Esophagus squamous epithelium (tissue), 5 donors: Measurements from ENCODE around the gene WNT4. TPM values are rescaled to one million over a fixed set of nuclear protein-coding genes. Genes with fewer than 3 reads are reported as not detected.

Source experiments
- DNase-seq: peaks from one replicate; lab custom pipeline; 2025; lab: John Stamatoyannopoulos, UW
- H3K27ac ChIP-seq, 4 donors: fragments of 200-600 bp; sonication (generic); one replicate each; pipeline ENCODE4 v1.5.1; 2016 to 2019; ENCODE audit warnings: mild to moderate bottlenecking in 1 of 4
- H3K27me3 ChIP-seq, 4 donors: fragments of 200-600 bp; sonication (generic); 1 replicate in 3 of 4; 2 replicates in 1 of 4; pipeline versions ENCODE4 v1.5.1 to v1.6.0; 2017 to 2021; ENCODE audit warnings: antibody characterized with exemption in 1 of 4
- H3K36me3 ChIP-seq, 3 donors: fragments of 200-600 bp; sonication (generic); one replicate each; pipeline ENCODE4 v1.5.1; 2016 to 2019
- H3K4me1 ChIP-seq, 3 donors: fragments of 200-600 bp; sonication (generic); one replicate each; pipeline ENCODE4 v1.5.1; 2017 to 2019
- H3K4me3 ChIP-seq, 4 donors: fragments of 200-600 bp; sonication (generic); 1 replicate in 3 of 4; 2 replicates in 1 of 4; pipeline ENCODE4 v1.5.1; 2016 to 2019; ENCODE audit warnings: mild to moderate bottlenecking in 2 of 4, moderate library complexity in 1 of 4
- H3K9me3 ChIP-seq, 3 donors: fragments of 200-600 bp; sonication (generic); one replicate each; pipeline ENCODE4 v1.5.1; 2016 to 2019
- CTCF ChIP-seq, 6 experiments: fragments of 450-650 bp in 4 of 6; fragments of 200-600 bp in 2 of 6; sonication (generic) in 2 of 6; IDR thresholded peaks; one replicate each; pipeline ENCODE4 v1.5.1; 2016 to 2019; ENCODE audit warnings: antibody characterized with exemption in 6 of 6, mild to moderate bottlenecking in 4 of 6, moderate library complexity in 4 of 6
- POLR2A ChIP-seq, 4 donors: fragments of 450-650 bp; IDR thresholded peaks; one replicate each; pipeline ENCODE4 v1.6.1; 2017; ENCODE audit warnings: antibody characterized with exemption in 4 of 4, mild to moderate bottlenecking in 4 of 4, moderate library complexity in 3 of 4
- WGBS, 2 donors: methylation state at CpG; one replicate each; pipeline ENCODE4 v1.1.5; 2018; 5-methylcytosine and 5-hydroxymethylcytosine counted together
- intact Hi-C: fragments of 100-400 bp; cut with DNase I; formaldehyde crosslinking; loops from one replicate; pipeline ENCODE4 v1.15.0; 2022
- total RNA-seq, 4 donors: library from RNA; depleted of rRNA; stranded (reverse); fragments of >200 nt; gene quantifications; one replicate each; pipeline ENCODE4 v1.1.0, GENCODE V29; 2016
- donor health status: DM: yes; HTN: yes; CAD: no.

WNT4 gene
- total RNA-seq, 4 donors from 2014 or later, result 4.8 to 11.9 (median 6.6) TPM

GRCh38 chr1:22137004-22137720 lies 5.7 kb downstream of the WNT4 start:
- Histone ChIP-seq H3K4me3 (peak overlapping the region in 1 of 4 donors; percentile 37), H3K36me3 (no peaks in the 10 kb centered on the region), H3K27ac (peak overlapping the region; percentile 34 to 72 (median 57)), H3K4me1 (peaks cover 30 to 90% (median 57%) of the 10 kb centered on the region in 3 donors), H3K27me3 (peaks cover 0 to 44% (median 0%) of the 10 kb centered on the region in 4 donors), H3K9me3 (no peaks in the 10 kb centered on the region)
- intact Hi-C loops, result no loop called here
- DNase-seq, result no peak
- 30 to 38% methylated on average over 3 to 6 of the region's 16 CpGs for WGBS, 2 donors
- TF ChIP-seq POLR2A (IDR thresholded peaks at IDR 0.05), result no peak
- TF ChIP-seq CTCF (IDR thresholded peaks at IDR 0.05), result no peak

GRCh38 chr1:22133931-22134324 lies 9.0 kb downstream of the WNT4 start:
- intact Hi-C loops, result no loop called here
- 27 to 55% methylated on average over 5 to 11 of the region's 15 CpGs for WGBS, 2 donors
- Histone ChIP-seq H3K4me3 (no peak overlapping the region), H3K4me1 (peaks cover 26 to 63% (median 36%) of the 10 kb centered on the region in 3 donors), H3K27me3 (peaks cover 0 to 27% (median 0%) of the 10 kb centered on the region in 4 donors), H3K9me3 (no peaks in the 10 kb centered on the region), H3K36me3 (peaks cover 0 to 14% (median 0%) of the 10 kb centered on the region in 3 donors), H3K27ac (no peak overlapping the region)
- TF ChIP-seq POLR2A (IDR thresholded peaks at IDR 0.05) (no peak), CTCF (IDR thresholded peaks at IDR 0.05) (no peak)
- no peak for DNase-seq

- WGBS, 2 donors, result 69 to 82% methylated on average over 5 to 8 of the region's 16 CpGs
- Histone ChIP-seq H3K36me3 (peaks cover 0 to 19% (median 0%) of the 10 kb centered on the region in 3 donors), H3K27ac (no peak overlapping the region), H3K27me3 (peaks cover 0 to 22% (median 0%) of the 10 kb centered on the region in 4 donors), H3K4me1 (peaks cover 26 to 58% (median 31%) of the 10 kb centered on the region in 3 donors), H3K4me3 (no peak overlapping the region), H3K9me3 (no peaks in the 10 kb centered on the region)
- no peak for DNase-seq
- intact Hi-C loops, result no loop called here
- TF ChIP-seq CTCF (IDR thresholded peaks at IDR 0.05) (no peak), POLR2A (IDR thresholded peaks at IDR 0.05) (no peak)
Observed at GRCh38 chr1:22133247-22133930, 9.5 kb downstream of the WNT4 start.

GRCh38 chr1:22132517-22133235 lies 10.2 kb downstream of the WNT4 start:
- WGBS, 2 donors, result 45% methylated on average over 6 of the region's 15 CpGs; no CpG with 5 or more reads in 1 of the 2 donors
- intact Hi-C loops, result no loop called here
- no peak for DNase-seq
- H3K36me3 ChIP-seq, result peaks cover 0 to 26% (median 0%) of the 10 kb centered on the region in 3 donors
- H3K27ac ChIP-seq, result peak overlapping the region in 1 of 4 donors; percentile 5
- H3K4me1 ChIP-seq, result peaks cover 23 to 51% (median 25%) of the 10 kb centered on the region in 3 donors
- peaks cover 0 to 22% (median 0%) of the 10 kb centered on the region in 4 donors for H3K27me3 ChIP-seq
- TF ChIP-seq POLR2A (IDR thresholded peaks at IDR 0.05), result no peak
- H3K9me3 ChIP-seq, result no peaks in the 10 kb centered on the region
- no peak overlapping the region for H3K4me3 ChIP-seq

GRCh38 chr1:22131875-22132486 lies 10.9 kb downstream of the WNT4 start:
- WGBS, 2 donors, result 0 to 30% methylated on average over 1 to 2 of the region's 10 CpGs
- Histone ChIP-seq H3K9me3 (no peaks in the 10 kb centered on the region), H3K4me3 (no peak overlapping the region), H3K27ac (peak overlapping the region in 1 of 4 donors; percentile 5), H3K36me3 (peaks cover 0 to 32% (median 0%) of the 10 kb centered on the region in 3 donors), H3K4me1 (peaks cover 16 to 44% (median 18%) of the 10 kb centered on the region in 3 donors), H3K27me3 (peaks cover 0 to 22% (median 0%) of the 10 kb centered on the region in 4 donors)
- no peak for DNase-seq
- intact Hi-C loops, result no loop called here
- TF ChIP-seq CTCF (IDR thresholded peaks at IDR 0.05), result peak; percentile 52 to 85 (median 69)
- TF ChIP-seq POLR2A (IDR thresholded peaks at IDR 0.05), result no peak
